ENCODE measurements around the gene TMEM156.

TMEM156 gene

DNA sequence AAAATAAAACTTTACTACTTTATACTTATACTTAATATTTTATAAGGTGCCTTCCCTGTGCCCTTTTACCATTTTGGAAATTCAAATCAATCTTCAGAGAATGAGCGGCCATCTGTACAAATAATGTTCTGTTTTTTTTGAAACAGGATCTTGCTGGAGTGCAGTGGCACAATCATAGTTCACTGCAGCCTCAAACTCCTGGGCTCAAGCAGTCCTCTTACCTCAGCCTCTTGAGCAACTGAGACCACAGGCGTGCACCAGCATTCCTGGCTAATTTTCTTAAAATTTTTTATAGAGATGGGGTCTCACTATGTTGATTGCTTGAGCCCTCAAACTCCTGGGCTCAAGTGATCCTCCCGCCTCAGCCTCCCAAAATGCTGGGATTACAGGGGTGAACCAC, 111.1 kb downstream of the TMEM156 start:
- DNase-seq: no peak

DNA sequence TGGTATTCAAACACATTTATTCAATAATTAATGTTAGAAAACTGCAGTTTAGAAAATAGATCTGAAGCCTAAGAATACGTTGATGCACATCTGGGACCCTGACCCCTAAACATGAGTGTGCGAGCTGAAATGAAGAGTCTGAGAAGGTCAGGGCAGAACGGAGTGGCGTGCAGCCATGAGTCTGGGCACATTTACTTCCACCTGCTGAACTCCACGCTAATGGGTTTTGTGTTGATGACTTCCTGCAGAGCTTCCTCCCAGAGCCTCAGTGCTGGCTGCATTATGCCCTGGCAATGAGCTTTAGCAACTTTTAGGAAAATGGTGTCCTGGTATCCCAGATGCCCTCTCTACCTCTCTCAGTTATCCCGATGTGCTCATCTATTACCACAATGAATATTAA, 111.5 kb downstream of the TMEM156 start:
- DNase-seq: no peak

DNA sequence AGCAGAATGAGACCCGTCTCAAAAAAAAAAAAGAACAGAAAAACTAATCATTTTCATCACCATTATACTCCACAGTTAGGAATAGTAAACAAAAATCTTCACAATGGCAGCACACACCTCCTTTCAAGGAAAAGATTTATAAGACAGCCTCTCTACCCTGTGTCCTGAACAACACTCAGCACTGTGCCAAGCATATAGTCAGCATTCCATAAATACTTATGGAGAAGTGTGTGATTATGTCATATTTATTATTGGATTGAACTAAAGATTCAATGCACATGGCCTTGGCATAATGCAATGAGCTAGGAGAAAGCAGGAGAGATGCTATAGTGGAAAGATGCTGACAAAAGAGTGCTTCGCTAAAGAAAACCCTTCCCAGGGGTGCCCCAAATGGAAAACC, 112.0 kb downstream of the TMEM156 start:
- no peak for DNase-seq

DNA sequence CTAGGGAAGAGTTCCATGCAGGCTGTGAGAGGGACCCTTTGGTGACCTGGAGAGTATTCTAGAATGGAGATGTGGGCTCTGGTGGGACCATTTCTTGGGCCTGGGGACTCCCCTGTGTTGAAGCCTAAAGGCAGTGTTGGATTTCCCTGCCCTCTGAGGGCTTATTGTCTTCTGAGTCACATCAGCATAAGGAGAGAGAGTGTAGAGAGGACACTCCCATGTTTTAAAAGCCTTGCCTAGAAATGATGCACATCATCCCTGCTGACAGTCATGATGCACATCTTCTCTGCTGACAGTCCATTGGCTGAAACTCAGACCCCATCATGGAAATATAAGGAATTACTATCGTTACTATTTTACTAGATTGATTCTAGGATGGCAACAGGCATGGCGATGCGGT, 112.7 kb downstream of the TMEM156 start:
- no peak for DNase-seq

DNA sequence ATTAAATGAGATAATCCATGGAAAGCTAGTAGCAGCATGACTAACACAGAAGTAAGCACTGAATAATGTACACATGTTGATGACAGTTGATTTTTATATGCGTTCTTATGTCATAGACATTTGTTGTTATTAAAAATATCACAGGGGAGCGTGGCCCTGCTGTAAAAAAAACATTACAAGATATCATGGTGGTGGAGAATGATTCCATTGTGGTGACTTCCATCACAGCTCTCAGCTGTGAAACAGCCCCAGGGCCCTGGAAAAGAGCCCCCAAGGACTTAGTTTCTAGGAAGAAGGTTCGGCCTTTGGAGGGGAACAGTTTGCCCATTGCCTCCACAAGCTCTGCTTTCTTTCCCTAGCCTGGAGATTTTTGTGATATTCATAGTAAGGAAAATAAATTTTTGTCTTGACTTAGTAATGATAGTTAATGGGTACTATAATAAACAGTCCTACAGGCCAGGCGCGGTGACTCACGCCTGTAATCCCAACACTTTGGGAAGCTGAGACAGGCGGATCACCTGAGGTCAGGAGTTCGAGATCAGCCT, 114.7 kb downstream of the TMEM156 start:
- DNase-seq: no peak

Data from SW 1271 (cell line).